Measurements from ENCODE around the gene SPTBN4. TPM values are rescaled to one million over a fixed set of nuclear protein-coding genes. Genes with fewer than 3 reads are reported as not detected.

The SPTBN4 gene
- total RNA-seq, 2 donors from 2014 or later: 0.79 to 2.0 TPM

DNA sequence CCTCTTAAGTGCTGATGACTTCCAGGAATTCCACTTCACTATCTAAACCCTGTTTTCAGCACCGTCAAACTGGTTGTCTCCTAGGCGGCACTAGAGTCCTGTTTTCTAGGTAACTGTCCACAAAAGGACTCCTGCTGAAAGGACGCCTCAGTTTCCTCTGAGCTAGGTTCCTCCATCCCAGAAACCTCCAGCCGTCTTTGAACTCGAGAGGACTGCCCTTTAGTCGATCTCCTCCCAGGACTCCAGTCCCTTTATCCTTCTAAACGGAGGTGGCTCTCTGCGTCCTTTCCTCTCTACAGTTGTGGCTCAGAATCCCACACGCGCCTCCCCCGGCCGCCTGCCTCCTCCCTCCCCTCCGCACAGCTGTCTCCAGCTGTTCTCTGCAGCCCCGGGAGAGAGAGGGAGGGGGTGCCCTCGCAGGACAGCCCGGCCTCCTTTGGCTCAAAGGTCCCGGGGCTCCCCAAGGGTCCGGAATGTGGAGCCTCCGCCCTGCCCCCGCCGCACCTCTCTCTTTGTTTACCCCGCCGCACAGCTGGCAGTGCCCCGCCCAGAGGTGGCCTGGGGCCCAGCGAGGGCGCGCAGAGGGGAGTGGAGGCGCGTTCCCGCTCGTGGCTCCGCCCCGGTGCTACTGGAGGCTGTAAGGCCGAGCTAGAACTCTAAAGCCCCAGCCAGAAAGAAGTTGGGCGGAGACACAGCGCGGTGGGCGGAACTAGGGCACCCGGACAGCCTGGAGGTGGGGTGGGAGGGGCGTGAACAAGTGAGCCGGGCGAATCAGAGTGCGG lies 136.8 kb downstream of the SPTBN4 start:
- peak; percentile 100 for DNase-seq
- Histone ChIP-seq H3K4me1 (ENCODE audit: control insufficient read depth, insufficient read depth, low read length) (peaks cover 14% of the 10 kb centered on the region), H3K9ac (ENCODE audit: extremely low read depth, low read length, poor library complexity, severe bottlenecking) (peak overlapping the region; percentile 54), H3K27me3 (ENCODE audit: control insufficient read depth, insufficient read depth, low read length, poor library complexity, severe bottlenecking) (peaks cover 56% of the 10 kb centered on the region), H3K36me3 (ENCODE audit: control insufficient read depth, insufficient read depth, low read length) (no peaks in the 10 kb centered on the region), H3K27ac (ENCODE audit: low read depth, low read length) (peak overlapping the region; percentile 69), H3K9me3 (ENCODE audit: control insufficient read depth, low read length) (no peaks in the 10 kb centered on the region), H3K4me3 (ENCODE audit: low read length) (peak overlapping the region; percentile 72)
- TF ChIP-seq, protein P1, sequence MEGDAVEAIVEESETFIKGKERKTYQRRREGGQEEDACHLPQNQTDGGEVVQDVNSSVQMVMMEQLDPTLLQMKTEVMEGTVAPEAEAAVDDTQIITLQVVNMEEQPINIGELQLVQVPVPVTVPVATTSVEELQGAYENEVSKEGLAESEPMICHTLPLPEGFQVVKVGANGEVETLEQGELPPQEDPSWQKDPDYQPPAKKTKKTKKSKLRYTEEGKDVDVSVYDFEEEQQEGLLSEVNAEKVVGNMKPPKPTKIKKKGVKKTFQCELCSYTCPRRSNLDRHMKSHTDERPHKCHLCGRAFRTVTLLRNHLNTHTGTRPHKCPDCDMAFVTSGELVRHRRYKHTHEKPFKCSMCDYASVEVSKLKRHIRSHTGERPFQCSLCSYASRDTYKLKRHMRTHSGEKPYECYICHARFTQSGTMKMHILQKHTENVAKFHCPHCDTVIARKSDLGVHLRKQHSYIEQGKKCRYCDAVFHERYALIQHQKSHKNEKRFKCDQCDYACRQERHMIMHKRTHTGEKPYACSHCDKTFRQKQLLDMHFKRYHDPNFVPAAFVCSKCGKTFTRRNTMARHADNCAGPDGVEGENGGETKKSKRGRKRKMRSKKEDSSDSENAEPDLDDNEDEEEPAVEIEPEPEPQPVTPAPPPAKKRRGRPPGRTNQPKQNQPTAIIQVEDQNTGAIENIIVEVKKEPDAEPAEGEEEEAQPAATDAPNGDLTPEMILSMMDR (conservative IDR thresholded peaks at IDR 0.05): no peak
- Mint-ChIP-seq H3K9me3 (peaks cover 3% of the 10 kb centered on the region), H3K4me1 (peaks cover 24% of the 10 kb centered on the region), H3K36me3 (ENCODE audit: low read depth) (no peaks in the 10 kb centered on the region), H3K4me3 (peak overlapping the region; percentile 59), H3K27ac (peak overlapping the region; percentile 87), H3K27me3 (ENCODE audit: insufficient read depth) (peaks cover 80% of the 10 kb centered on the region)
- 1 to 4% methylated on average over 21 to 43 of the region's 43 CpGs for WGBS, 2 experiments (ENCODE audit: insufficient coverage in 1 of 2, insufficient read length in 1 of 2)

DNA sequence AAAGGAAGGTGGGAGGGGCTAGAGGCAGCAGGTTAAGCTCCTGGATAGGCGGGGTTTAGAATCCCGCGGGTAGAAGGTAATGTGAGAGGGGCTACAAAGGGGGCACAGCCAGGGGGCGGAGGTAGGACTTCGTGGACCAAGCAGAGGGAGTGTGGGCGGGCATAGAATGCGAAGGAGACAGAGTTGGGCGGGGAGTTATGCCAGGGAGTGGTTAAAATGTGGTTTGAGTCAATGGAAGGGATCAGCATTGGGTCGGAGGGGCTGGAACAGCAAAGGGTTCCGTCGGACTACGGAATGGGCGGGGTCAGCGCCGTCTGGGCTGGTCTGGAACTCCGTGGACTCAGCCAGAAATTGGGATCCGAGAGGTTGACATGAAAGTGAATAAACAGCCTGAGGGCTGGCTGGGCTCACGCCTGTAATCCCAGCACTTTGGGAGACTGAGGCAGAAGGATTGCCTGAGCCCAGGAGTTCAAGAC lies 137.4 kb downstream of the SPTBN4 start:
- Mint-ChIP-seq H3K4me3 (peak overlapping the region; percentile 59), H3K36me3 (ENCODE audit: low read depth) (no peaks in the 10 kb centered on the region), H3K4me1 (peaks cover 25% of the 10 kb centered on the region), H3K27ac (peak overlapping the region; percentile 20), H3K9me3 (peaks cover 3% of the 10 kb centered on the region), H3K27me3 (ENCODE audit: insufficient read depth) (peaks cover 80% of the 10 kb centered on the region)
- TF ChIP-seq, protein P1 (conservative IDR thresholded peaks at IDR 0.05): peak; percentile 20
- Histone ChIP-seq H3K4me3 (ENCODE audit: low read length) (no peak overlapping the region), H3K4me1 (ENCODE audit: control insufficient read depth, insufficient read depth, low read length) (peaks cover 14% of the 10 kb centered on the region), H3K27ac (ENCODE audit: low read depth, low read length) (no peak overlapping the region), H3K27me3 (ENCODE audit: control insufficient read depth, insufficient read depth, low read length, poor library complexity, severe bottlenecking) (peaks cover 54% of the 10 kb centered on the region), H3K36me3 (ENCODE audit: control insufficient read depth, insufficient read depth, low read length) (no peaks in the 10 kb centered on the region), H3K9ac (ENCODE audit: extremely low read depth, low read length, poor library complexity, severe bottlenecking) (no peak overlapping the region), H3K9me3 (ENCODE audit: control insufficient read depth, low read length) (no peaks in the 10 kb centered on the region)
- WGBS, 2 experiments (ENCODE audit: insufficient coverage in 1 of 2, insufficient read length in 1 of 2): 9 to 16% methylated on average over 11 to 18 of the region's 18 CpGs
- no peak for DNase-seq

DNA sequence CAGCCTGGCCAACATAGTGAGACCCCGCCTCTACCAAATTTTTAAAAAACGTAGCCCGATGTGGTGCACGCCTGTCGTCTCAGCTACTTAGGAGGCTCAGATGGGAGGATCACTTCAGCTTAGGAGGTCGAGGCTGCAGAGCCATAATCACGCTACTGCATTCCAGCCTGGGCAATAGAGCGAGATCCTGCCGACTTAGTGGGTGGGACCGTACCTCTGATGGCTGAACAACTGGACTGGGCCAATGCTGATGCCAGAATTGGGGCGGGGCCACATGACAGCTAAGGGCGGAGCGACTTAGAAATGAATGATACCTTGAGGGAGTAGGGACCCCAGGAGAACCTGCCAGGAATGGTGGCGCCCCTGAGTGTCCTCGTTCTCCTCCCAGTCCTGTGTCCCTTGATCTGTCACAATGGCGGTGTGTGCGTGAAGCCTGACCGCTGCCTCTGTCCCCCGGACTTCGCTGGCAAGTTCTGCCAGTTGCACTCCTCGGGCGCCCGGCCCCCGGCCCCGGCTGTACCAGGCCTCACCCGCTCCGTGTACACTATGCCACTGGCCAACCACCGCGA lies 137.9 kb downstream of the SPTBN4 start:
- H3K4me1 ChIP-seq (ENCODE audit: control insufficient read depth, insufficient read depth, low read length): peaks cover 12% of the 10 kb centered on the region
- H3K36me3 ChIP-seq (ENCODE audit: control insufficient read depth, insufficient read depth, low read length): no peaks in the 10 kb centered on the region
- H3K4me1 Mint-ChIP-seq: peaks cover 23% of the 10 kb centered on the region
- H3K27ac Mint-ChIP-seq: peak overlapping the region; percentile 61
- TF ChIP-seq, protein P1 (conservative IDR thresholded peaks at IDR 0.05): no peak
- no peaks in the 10 kb centered on the region for H3K9me3 ChIP-seq (ENCODE audit: control insufficient read depth, low read length)
- H3K9ac ChIP-seq (ENCODE audit: extremely low read depth, low read length, poor library complexity, severe bottlenecking): no peak overlapping the region
- H3K27me3 ChIP-seq (ENCODE audit: control insufficient read depth, insufficient read depth, low read length, poor library complexity, severe bottlenecking): peaks cover 49% of the 10 kb centered on the region
- peak; percentile 70 for DNase-seq
- H3K4me3 Mint-ChIP-seq: peak overlapping the region; percentile 59
- no peak overlapping the region for H3K27ac ChIP-seq (ENCODE audit: low read depth, low read length)
- H3K4me3 ChIP-seq (ENCODE audit: low read length): peak overlapping the region; percentile 76
- no peaks in the 10 kb centered on the region for H3K36me3 Mint-ChIP-seq (ENCODE audit: low read depth)
- H3K27me3 Mint-ChIP-seq (ENCODE audit: insufficient read depth): peaks cover 76% of the 10 kb centered on the region
- WGBS, 2 experiments (ENCODE audit: insufficient coverage in 1 of 2, insufficient read length in 1 of 2): 39 to 44% methylated on average over 24 to 29 of the region's 29 CpGs
- H3K9me3 Mint-ChIP-seq: peaks cover 3% of the 10 kb centered on the region

All from endodermal cell (in vitro differentiated cells).